HG03103 (cell line): ENCODE results near the gene ADGRD1.
"Not testable (repeated sequence)": the region's sequence is repeated elsewhere in the genome, so short reads cannot be mapped to it uniquely, and the experiment has no call there.

Experiments used
- ATAC-seq: cut with Tn5 transposase; IDR thresholded peaks from one replicate; pipeline ENCODE4 v1.9.1; 2021; ENCODE audit warnings: low read depth; ENCODE audit not compliant: unreplicated experiment

Gene ADGRD1

DNA sequence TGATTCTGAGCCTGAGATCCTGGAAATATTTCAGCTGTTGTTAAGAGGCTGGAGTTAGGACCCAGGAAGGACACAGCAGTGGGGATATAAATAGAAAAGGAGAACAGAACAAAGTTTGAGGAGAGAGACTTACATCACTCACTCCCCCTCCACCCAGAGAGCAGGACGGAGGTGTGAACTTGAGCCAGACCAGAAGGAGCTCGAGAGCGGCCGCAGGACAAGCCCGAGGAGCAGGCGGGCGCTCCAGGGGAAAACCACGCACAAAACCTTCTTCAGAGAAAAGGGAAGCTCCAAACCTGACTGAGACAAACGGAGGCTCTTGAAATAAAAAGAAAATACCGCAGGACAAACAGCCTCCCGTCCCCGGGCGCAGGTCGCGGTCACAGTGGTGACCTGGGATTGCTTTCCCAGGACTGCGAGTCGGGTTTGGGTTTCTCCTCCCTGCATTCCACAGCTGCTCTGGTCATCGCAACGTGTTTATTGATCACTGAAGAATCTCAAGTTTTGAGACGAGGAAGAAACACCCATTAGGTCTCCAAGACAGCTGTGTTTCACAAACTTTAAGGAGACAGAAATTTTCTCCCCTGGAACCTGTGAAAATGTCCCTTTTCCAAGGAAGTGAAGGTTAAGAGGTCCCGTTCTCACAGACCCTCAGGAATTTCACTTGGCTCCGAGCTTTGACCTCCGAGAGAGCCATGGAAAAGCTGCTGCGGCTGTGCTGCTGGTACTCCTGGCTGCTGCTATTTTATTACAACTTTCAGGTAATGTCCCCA lies at the start of gene ADGRD1:
ADGRD1 (plus strand) TSS at position 137 of the 773 bp plus-strand sequence; CDS start at position 696, 559 bp downstream.
- ATAC-seq = peak; percentile 54

DNA sequence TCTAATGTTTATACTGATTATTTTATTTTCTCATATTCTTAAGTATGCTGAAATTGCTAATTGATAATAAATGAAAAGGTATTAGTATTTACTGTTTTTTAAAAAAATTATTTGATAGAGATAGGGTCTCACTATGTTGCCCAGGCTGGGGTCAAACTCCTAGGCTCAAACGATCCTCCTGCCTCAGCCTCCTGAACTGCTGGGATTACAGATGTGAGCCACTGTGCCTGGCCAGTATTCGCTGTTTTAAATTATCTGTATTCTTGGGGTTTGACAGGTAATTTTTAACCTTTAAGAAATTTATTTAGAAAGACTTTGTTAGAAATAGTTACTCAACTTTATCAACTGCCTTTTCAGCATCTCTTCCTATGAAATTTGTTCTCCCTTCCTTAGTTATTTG lies 49.6 kb upstream of the ADGRD1 start:
- no peak for ATAC-seq

DNA sequence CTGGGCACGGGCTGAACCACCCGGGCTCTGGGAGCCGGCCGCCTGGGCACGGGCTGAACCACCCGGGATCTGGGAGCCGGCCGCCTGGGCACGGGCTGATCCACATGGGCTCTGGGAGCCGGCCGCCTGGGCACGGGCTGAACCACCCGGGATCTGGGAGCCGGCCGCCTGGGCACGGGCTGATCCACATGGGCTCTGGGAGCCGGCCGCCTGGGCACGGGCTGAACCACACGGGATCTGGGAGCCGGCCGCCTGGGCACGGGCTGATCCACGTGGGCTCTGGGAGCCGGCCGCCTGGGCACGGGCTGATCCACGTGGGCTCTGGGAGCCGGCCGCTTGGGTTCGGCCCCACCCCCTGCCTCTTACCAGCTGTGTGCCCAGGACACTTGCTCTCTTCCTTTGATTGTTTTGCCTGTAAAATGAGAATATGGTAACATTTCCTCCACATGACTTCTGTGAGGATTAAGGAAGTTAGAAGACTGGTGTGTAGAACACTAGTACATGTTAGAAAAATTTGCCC lies 48.7 kb upstream of the ADGRD1 start:
- not testable (repeated sequence) for ATAC-seq

DNA sequence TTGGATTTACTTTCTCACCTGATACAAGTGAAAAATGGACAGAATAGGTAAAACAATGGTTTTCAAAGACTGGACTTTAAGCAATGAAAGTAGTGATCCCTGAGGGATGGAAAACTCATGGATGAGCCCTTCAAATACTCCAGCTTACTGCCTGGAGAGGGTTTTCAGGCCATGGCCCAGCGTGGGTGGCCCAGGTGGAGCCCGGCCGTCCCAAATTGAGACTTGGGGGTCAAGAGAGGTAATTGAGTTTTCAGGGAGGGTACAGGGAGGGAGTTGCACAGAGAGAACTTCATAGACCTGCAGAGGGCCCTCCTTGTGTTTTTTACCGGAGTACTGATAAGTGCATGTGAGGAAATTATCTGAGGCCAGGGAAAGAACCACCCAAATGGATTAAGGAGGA lies 44.6 kb upstream of the ADGRD1 start:
- ATAC-seq = no peak

DNA sequence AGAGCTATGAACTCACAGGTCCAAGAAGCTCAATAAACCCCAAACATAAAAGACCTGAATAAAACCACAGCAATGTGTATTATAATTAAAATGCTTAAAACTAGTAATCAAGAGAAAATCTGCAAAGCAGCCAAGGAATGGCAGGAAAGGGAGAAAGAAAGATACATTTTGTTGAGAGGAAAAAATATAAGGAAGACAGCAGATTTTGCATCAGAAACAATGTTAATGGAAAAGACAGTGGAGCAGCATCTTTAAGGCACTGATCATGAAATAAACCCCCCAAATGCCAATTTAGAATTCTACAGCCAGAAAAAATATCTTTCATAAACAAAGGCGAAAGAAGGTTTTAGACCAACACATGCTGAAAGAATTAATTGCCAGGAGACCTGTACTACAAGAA lies 42.5 kb upstream of the ADGRD1 start:
- no peak for ATAC-seq

DNA sequence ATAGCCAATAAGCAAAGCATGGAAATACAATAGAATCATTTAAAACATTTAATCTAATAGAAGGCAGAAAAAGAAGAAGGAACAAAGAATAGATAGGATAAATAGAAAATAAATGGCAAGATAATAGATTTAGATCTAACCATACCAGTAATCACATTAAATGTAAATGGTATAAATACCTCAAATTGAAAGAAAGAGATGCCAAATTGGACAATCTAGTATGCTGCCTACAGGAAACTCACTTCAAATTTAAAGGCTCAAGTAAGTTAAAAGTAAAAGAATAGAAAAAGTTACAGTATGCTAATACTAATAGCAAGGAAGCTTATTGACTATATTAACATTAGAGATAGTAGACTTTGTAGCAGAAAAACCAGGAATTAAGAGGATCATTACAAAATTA lies 41.8 kb upstream of the ADGRD1 start:
- no peak for ATAC-seq

DNA sequence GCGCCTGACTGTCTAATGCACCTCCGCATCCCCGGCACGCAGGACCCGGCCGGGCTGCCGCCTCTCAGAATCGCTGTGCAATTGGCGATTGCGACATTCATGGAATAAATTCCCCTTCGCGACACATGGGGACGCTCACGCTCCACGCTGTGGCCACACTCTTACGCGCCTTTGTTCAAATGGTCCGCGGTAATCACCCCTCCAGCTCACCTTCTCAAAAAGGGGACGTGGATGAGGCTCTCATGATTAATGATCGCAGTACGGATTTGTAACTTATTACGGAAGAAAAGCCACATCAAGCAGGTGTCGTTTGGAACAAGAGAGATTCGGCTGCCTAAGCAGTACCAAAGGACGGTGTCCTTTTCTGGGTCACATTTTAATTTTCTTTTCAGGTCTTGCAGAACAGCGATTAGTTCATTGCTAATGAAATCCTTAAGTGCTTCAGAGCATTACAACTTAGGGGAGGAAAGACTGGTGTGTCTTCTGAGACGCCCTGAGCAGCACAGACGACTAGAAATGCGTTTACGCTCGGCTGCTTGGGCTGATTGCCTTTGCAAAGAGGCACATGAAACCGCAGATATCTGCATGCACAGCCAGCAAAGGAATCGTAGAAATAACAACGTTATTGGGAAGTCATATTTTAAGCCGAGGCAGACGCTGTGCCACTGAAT lies 37.3 kb upstream of the ADGRD1 start:
- ATAC-seq = no peak

DNA sequence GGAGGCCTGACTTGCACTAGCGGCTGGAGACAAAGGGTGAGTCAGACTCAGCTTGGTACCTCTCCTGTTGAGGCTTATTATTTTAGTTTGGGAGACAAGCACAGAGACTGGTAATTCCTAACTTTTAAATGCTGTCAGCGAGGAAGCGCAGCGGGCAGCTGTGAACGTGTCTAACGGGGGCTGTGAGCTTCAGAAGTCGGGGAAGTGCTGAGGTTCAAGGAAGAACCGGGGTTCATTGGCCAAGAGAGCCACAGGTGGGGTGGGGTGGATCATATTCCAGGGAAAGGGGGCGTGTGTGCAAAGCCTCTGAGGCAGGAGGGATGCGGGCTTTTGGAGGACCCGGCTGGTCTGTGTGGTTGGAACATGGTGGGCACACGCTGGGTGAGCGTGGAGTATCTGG lies 36.1 kb upstream of the ADGRD1 start:
- no peak for ATAC-seq

DNA sequence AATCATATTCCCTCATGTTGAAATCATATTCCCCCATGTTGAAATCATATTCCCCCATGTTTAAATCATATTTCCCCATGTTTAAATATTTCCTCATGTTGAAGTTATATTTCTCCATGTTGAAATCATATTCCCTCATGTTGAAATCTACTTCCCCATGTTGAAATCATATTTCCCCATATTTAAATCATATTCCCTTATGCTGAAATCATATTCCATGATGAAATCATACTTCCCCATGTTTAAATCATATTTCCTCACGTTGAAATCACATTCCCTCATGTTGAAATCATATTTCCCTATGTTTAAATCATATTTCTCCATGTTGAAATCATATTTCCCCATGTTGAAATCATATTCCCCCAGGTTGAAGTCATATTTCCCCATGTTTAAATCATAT lies 34.6 kb upstream of the ADGRD1 start:
- no peak for ATAC-seq

DNA sequence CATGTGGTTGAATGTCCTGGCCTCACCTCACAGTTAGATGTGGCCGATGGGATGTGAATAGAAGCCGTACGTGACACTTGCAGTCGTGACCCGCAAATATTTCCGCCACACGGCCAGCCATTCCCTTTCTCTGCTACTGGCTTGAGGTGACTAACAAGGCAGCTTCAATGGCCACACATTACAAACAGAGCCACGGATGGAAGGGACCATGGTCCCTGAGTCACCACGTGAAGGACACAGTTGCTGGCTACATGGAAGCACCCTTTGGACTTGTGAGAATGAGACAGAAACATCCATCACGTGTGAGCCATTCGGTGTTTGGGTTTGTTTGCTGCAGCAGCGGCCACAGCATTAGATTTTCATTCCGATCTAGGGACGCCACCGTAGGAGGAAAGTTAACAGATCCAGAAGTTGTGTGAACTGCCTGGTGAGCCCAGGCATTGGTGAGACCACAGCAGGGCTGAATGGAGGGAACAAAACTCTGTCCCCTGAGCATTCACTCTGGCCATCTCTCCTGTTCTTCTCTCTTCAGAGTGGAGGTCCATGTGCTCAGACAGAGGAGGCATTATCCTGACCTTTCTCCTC lies 33.5 kb upstream of the ADGRD1 start:
- no peak for ATAC-seq

DNA sequence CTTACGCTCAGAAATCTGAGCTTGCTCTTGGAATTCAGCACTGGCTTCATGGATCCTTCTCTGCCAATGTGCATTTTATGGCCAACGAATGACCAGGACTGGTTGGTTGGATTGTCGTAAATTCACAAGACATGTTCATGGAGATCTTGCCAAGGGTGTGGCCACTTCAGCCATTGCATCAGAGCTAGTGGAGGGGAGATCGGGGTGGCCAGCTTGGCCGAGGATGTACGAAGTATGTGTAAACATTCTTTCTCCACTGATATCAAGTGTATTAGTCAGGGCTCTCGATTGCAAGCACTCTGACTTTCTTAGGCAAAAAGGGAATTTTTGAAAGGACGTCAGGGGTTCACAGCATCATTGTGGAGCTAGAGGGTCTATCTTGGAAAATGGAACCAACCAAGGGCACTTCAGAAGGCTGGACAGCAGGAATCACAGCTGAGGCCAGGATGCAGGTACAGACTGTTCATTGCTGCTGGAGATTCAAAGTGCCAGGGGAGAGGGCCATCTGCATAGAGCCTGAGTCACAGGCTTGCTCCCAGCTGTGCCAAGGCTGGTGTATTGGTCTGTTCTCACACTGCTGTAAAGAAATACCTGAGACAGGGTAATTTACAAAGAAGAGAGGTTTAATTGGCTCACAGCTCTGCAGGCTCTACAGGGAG lies 32.9 kb upstream of the ADGRD1 start:
- ATAC-seq = no peak

DNA sequence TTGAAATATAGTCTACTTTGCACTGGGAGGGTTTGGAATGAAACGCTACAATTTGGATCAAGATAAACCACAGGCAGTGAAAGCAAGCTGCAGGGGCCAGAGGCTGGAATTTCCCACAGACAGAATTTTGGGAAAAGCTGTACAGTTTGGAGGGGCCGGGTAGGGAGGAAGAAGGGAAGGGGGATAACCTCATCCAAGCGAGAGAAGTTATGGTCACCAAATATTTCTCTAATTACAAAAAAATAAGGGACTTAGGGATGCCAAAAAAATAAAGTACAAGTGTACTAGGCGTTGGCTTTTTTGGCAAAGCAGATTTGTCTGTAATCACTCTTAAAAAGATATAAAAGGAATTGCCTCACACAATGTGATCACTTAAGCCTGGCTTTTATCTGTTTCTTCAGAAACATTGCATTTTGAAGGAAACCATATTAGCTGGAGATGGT lies 31.2 kb upstream of the ADGRD1 start:
- no peak for ATAC-seq

DNA sequence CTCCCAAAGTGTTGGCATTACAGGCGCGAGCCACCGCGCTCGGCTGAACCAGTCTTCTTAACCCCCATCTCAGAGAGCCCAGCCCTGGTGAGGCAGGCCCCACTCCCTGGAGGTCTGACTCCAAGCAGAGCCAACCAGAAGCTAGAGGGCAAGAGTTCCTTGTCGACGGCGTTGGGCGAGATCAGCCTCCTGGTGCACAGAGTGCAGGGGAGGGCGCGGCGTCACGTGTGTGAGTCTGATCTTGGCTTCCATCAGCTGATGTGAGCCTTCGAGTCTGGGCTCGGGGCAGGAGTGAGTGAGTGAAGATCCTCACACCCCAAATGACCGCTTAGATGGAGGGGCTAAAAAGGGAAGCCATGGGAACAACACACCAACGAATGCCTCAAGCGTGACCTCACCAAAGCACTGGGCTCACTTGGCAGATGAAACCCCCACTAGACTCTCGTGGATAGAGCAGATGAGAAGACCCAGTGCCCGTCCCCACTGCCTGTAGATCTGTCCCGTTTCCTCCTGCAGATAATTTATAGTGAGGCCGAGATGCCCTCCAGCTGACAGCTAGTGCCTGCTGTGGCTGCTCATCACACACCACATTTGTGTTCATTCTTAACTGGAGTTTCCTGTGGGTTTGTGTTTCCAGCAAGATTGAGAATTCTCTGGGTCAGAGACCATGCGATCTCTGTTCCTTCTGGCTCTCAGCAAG lies 28.6 kb upstream of the ADGRD1 start:
- no peak for ATAC-seq

DNA sequence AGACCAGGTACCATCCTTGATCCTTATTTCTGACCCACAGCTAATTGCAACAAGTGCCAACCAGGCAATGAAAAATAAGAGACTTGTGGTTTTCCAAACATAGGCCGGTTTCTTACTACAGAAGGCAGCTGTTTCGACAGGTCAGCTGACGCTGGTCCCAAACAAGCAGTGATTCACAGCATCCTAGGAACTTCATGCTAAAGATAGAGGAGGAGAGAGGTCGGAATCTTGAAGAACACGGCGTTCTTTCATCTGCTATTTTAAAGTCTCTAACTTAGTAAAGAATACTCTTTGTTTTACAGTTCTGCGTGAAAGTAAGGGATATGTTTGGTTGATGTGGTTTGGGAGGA lies 28.1 kb upstream of the ADGRD1 start:
- no peak for ATAC-seq

DNA sequence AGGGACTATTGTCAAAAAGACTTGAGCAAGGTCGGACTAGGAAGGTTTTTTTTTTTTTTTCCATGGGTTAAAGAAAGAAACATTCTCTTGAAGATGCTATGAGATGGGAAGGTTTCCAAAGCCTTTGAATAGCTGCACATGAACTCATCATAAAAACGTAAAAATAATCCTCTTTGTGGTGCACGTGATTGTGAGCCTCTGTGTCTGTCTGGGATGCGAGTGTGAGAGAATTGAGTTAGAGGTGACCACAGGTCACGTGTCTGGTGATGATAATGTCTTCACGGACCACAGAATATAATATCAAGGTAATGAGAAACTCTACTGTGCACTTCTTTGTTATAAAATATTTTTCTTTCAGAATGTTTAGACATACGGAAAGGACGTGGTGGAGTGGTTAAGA lies 24.3 kb upstream of the ADGRD1 start:
- ATAC-seq = no peak

DNA sequence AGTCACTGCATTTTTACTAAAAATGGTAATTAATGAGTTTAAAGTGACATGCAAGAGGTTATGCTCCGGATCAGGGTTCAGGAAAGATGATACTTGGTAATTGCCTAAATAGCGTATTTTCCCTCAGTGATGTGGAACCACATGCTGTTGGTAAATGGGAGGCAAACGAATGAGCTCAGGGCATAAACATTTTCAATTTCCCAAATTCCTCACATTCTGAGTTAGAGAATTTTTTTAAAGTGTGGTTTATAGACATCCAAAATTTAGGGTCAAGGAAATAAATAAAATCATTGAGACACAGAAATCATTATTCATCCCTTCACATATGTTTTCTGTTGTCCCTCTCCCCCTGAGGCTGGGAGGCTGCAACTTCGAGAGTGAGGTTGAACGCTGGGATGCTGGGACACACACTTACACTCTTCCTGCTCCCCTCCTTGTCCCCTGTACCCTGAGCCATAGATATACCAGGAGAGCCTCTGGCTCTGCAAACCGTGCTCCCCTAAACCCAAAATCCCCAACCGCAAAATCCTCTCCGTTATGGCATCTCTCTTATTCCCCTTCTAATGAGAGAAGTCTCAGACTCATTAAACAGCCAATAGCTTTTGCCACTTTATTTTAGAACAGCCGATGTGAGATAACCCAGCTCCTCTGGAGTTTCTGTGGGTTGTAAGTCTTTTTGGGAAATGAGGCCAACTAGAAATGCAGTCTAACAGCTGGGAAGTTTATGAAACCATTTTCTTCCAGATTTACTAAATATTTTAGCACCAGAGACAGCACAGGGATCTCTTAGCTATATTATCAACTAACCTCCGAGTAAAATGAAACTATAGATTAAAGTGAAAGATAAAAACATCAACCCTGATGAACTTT lies 21.4 kb upstream of the ADGRD1 start:
- ATAC-seq = no peak

DNA sequence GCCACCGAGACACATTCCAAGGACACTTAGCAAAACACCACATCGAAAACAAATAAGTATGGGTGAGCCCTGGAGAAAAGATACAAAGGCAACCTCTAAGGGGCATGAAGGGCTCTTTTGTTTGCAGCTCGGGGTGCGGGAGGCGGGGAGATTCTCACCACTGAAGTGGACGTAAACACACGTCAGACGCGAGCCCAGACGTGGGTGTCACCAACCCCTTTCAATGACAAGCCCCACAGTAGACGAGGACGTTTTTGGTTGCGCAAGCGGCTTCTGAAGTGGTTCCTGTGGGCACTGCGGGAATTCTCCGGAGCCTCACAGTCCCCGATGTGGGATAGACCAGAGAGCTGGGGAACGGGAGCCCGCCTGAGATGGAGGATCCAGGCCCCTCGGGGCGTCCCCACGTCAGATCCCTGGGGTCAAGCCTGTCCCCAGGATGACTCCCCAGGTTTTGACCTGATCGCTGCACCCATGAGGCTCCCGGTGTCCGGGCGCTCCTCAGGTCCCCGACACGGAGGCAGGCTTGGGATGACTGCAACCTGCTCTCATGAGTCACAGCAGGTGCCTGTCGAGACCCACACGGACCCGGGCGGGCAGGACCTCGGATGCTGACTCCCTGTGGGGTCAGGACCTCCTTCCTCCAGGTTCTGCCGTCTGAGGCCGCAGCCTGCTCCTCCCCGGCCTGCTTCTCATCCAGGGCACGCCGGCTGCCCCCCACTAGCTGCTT lies 20.3 kb upstream of the ADGRD1 start:
- no peak for ATAC-seq

DNA sequence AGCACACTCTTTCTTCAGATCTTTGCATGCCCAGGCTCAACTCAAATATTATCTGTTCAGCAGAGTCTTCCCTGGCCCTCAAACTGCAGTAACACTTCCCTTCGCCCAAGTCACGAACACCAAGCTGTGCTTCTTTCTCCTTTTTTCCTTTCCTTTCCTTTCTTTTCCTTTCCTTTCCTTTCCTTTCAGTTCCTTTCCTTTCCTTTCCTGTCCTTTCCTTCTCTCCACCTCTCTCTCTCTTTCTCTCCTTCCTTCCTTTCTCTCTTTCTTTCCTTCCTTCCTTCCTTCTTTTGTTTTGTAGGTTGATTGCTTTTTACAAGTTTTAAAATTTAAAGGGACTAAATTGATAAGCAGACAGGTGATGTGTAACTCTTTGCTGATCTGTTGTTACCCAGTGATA lies 19.0 kb upstream of the ADGRD1 start:
- ATAC-seq = no peak

DNA sequence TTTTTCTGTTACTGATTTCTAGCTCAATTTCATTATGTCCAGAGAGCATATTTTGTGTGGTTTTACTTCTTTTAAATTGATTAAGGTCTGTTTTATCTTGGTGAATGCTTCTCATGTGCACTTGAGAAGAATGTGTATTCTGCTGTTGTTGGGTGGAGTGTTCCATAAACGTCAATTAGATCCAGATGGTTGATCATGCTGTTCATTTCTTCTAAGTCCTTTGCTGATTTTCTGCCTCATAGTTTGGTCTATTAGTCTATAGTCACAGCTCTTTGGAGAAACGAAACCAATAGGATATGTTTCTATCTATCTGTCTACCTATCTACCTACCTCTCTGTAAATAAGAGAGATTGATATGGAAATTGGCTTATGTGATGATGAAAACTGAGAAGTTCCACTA lies 17.1 kb upstream of the ADGRD1 start:
- ATAC-seq = no peak
